BJ (cell line): ENCODE measurements around the gene SNX14. TPM values are rescaled to one million over a fixed set of nuclear protein-coding genes. Genes with fewer than 3 reads are reported as not detected.

ENCODE experiments used
- CTCF ChIA-PET: fragments of 350-600 bp; formaldehyde crosslinking; extraction: SDS; loops from one replicate; lab custom pipeline; 2021; ENCODE audit warnings: antibody characterized with exemption, inconsistent platforms; lab: Yijun Ruan, JAX
- POLR2A ChIA-PET: fragments of 300-600 bp; sonication (Branson Sonifier 250); formaldehyde crosslinking; extraction: SDS; loops from one replicate; lab custom pipeline; 2021; ENCODE audit warnings: antibody characterized with exemption; lab: Charles Lee
- DNase-seq: peaks from one replicate; pipeline ENCODE4 v3.0.0-alpha.2; 2011; ENCODE audit warnings: low read depth
- H3K27me3 ChIP-seq: 2 replicates; pipeline ENCODE4 v1.6.0; 2011; ENCODE audit warnings: low read length; ENCODE audit not compliant: control insufficient read depth, insufficient read depth
- H3K36me3 ChIP-seq: 2 replicates; pipeline ENCODE4 v1.5.1; 2011; ENCODE audit warnings: low read length; ENCODE audit not compliant: control insufficient read depth, insufficient read depth
- H3K4me3 ChIP-seq: 2 replicates; pipeline ENCODE4 v1.5.1; 2011; ENCODE audit warnings: low read depth, mild to moderate bottlenecking, control low read depth, low read length
- CTCF ChIP-seq: IDR thresholded peaks from 2 replicates; pipeline ENCODE4 v1.5.1; 2011; ENCODE audit warnings: low read depth, mild to moderate bottlenecking, control low read depth, inconsistent platforms, low read length, moderate library complexity; ENCODE audit not compliant: insufficient read depth
- polyA plus RNA-seq: library from polyadenylated mRNA; depleted of rRNA; stranded (reverse); fragments of >200 nt; gene quantifications from 2 replicates; pipeline ENCODE4 v1.2.3, GENCODE V29; 2011

SNX14 gene
- polyA plus RNA-seq, 1 experiment = 36.2 TPM

GRCh38 chr6:85460154-85460920, 133.3 kb downstream of the SNX14 start:
- Histone ChIP-seq H3K27me3 (no peaks in the 10 kb centered on the region), H3K36me3 (no peaks in the 10 kb centered on the region), H3K4me3 (no peak overlapping the region)
- ChIA-PET POLR2A (no interaction called here), CTCF (interaction anchor here (4.1 to 4.5 kb wide), 2 partner anchors 23 to 106 kb away, joined by 16 to 20 read pairs; no protein-coding TSS in a partner anchor)
- DNase-seq = no peak
- TF ChIP-seq CTCF = no peak

GRCh38 chr6:85459224-85459901, 134.3 kb downstream of the SNX14 start:
- Histone ChIP-seq H3K36me3 (no peaks in the 10 kb centered on the region), H3K27me3 (no peaks in the 10 kb centered on the region), H3K4me3 (no peak overlapping the region)
- no peak for TF ChIP-seq CTCF
- ChIA-PET POLR2A (no interaction called here), CTCF (interaction anchor here (0.9 to 4.5 kb wide), 6 partner anchors 9 to 105 kb away, joined by 3 to 20 read pairs (median 6); partner anchors contain the start of gene NT5E)
- DNase-seq = peak; percentile 91

- H3K4me3 ChIP-seq = no peak overlapping the region
- no peaks in the 10 kb centered on the region for H3K27me3 ChIP-seq
- ChIA-PET CTCF (interaction anchor here (0.9 to 4.5 kb wide), 6 partner anchors 9 to 104 kb away, joined by 3 to 20 read pairs (median 6); partner anchors contain the start of gene NT5E), POLR2A (no interaction called here)
- no peaks in the 10 kb centered on the region for H3K36me3 ChIP-seq
- no peak for TF ChIP-seq CTCF
- no peak for DNase-seq
Observed at GRCh38 chr6:85458782-85459181, 134.9 kb downstream of the SNX14 start.

GRCh38 chr6:85458184-85458583, 135.5 kb downstream of the SNX14 start:
- DNase-seq = no peak
- no peaks in the 10 kb centered on the region for H3K27me3 ChIP-seq
- CTCF ChIA-PET = interaction anchor here (1.4 to 4.5 kb wide), 4 partner anchors 20 to 103 kb away, joined by 3 to 20 read pairs (median 12); no protein-coding TSS in a partner anchor
- no peak for TF ChIP-seq CTCF
- H3K4me3 ChIP-seq = no peak overlapping the region
- no peaks in the 10 kb centered on the region for H3K36me3 ChIP-seq
- POLR2A ChIA-PET = no interaction called here

- no peaks in the 10 kb centered on the region for H3K27me3 ChIP-seq
- no peak for TF ChIP-seq CTCF
- POLR2A ChIA-PET = no interaction called here
- no peaks in the 10 kb centered on the region for H3K36me3 ChIP-seq
- CTCF ChIA-PET = interaction anchor here (0.9 to 4.5 kb wide), 3 partner anchors 27 to 102 kb away, joined by 3 to 20 read pairs (median 16); no protein-coding TSS in a partner anchor
- H3K4me3 ChIP-seq = no peak overlapping the region
- DNase-seq = no peak
Observed at GRCh38 chr6:85456782-85457181, 136.9 kb downstream of the SNX14 start.
